Measurements from ENCODE around the gene LUZP2. TPM values are rescaled to one million over a fixed set of nuclear protein-coding genes. Genes with fewer than 3 reads are reported as not detected.

Gene LUZP2
- total RNA-seq, 1 donor from 2014 or later: 42.0 TPM

GRCh38 chr11:25038131-25038530 is 541.3 kb downstream of the LUZP2 start:
- FAIRE-seq (no peak), DNase-seq (ENCODE audit: low spot score in 2 of 2) (no peak)

GRCh38 chr11:25039165-25039564 is 542.3 kb downstream of the LUZP2 start:
- no peak for DNase-seq (ENCODE audit: low spot score in 2 of 2)
- no peak for FAIRE-seq

- no peak for FAIRE-seq
- DNase-seq (ENCODE audit: low spot score in 2 of 2): no peak
Observed at GRCh38 chr11:25048632-25049031, 551.8 kb downstream of the LUZP2 start.

- DNase-seq (ENCODE audit: low spot score in 2 of 2) (no peak), FAIRE-seq (no peak)
Observed at GRCh38 chr11:25052844-25053243, 556.0 kb downstream of the LUZP2 start.

GRCh38 chr11:25057861-25058260 is 561.0 kb downstream of the LUZP2 start:
- DNase-seq (ENCODE audit: low spot score in 2 of 2) (no peak), FAIRE-seq (no peak)

GRCh38 chr11:25065746-25066145 is 568.9 kb downstream of the LUZP2 start:
- DNase-seq (ENCODE audit: low spot score in 2 of 2) (no peak), FAIRE-seq (no peak)

GRCh38 chr11:25066706-25067105 is 569.9 kb downstream of the LUZP2 start:
- no peak for DNase-seq (ENCODE audit: low spot score in 2 of 2)
- FAIRE-seq: no peak

GRCh38 chr11:25068451-25068850 is 571.6 kb downstream of the LUZP2 start:
- FAIRE-seq: no peak
- DNase-seq (ENCODE audit: low spot score in 2 of 2): no peak

GRCh38 chr11:25094085-25094802 is 597.4 kb downstream of the LUZP2 start:
- FAIRE-seq (no peak), DNase-seq (ENCODE audit: low spot score in 2 of 2) (no peak)

- FAIRE-seq (no peak), DNase-seq (ENCODE audit: low spot score in 2 of 2) (no peak)
Observed at GRCh38 chr11:25119416-25119815, 622.6 kb downstream of the LUZP2 start.

Small RNA genes lying within 50 kb of the gene (small RNA-seq; reads per million reads assigned to genes)
- gene RF00019: not detected
